A549 (cell line): ENCODE measurements around the gene CENPL. TPM values are rescaled to one million over a fixed set of nuclear protein-coding genes. Genes with fewer than 3 reads are reported as not detected.
"Not testable (repeated sequence)": the region's sequence is repeated elsewhere in the genome, so short reads cannot be mapped to it uniquely, and the experiment has no call there.

Source experiments
- ATAC-seq, 2 experiments: fragments of 200-7000 bp in 1 of 2; fragments of >200 bp in 1 of 2; cut with Nextera tagmentation in 1 of 2; cut with Tn5 transposase in 1 of 2; 3 replicates each; pipeline versions ENCODE4 v1.8.0 to v1.9.1; 2018 to 2020; ENCODE audit warnings: mild to moderate bottlenecking in 1 of 2, moderate library complexity in 1 of 2
- CTCF ChIA-PET: fragments of 300-600 bp; sonication (Branson Sonifier 250); formaldehyde crosslinking; extraction: SDS; loops from one replicate; lab custom pipeline; 2021; ENCODE audit warnings: antibody characterized with exemption, inconsistent platforms; lab: Yijun Ruan, JAX
- POLR2A ChIA-PET: fragments of 350-600 bp; formaldehyde crosslinking; extraction: SDS; loops from one replicate; lab custom pipeline; 2021; ENCODE audit warnings: antibody characterized with exemption, inconsistent platforms; lab: Yijun Ruan, JAX
- DNase-seq, 2 experiments: peaks; one replicate each; pipeline versions ENCODE4 v3.0.0 to v3.0.0-alpha.2; 2011 to 2016; ENCODE audit warnings: low read depth in 1 of 2, low spot score in 1 of 2
- FAIRE-seq: peaks from 2 replicates; lab custom pipeline; 2011; peaks lifted over from hg19 to GRCh38; lab: Jason Lieb, UNC
- H3K27ac ChIP-seq, 2 experiments: fragments of >200 bp; sonication (Bioruptor Twin); formaldehyde crosslinking; 3 replicates each; pipeline ENCODE4 v1.5.1; 2016 to 2017
- H3K4me1 ChIP-seq: fragments of >200 bp; sonication (Bioruptor Twin); formaldehyde crosslinking; 3 replicates; pipeline ENCODE4 v1.6.1; 2016
- H3K4me2 ChIP-seq: fragments of >200 bp; sonication (Bioruptor Twin); formaldehyde crosslinking; 3 replicates; pipeline ENCODE4 v1.6.1; 2016
- H3K4me3 ChIP-seq: fragments of >200 bp; sonication (Bioruptor Twin); formaldehyde crosslinking; 3 replicates; pipeline ENCODE4 v1.5.1; 2016
- H3K9me3 ChIP-seq: fragments of >200 bp; sonication (Bioruptor Twin); formaldehyde crosslinking; 3 replicates; pipeline ENCODE4 v1.6.1; 2016
- CEBPB ChIP-seq, 2 experiments: fragments of >200 bp in 1 of 2; sonication (Bioruptor Twin) in 1 of 2; formaldehyde crosslinking in 1 of 2; IDR thresholded peaks; 2 replicates each; pipeline ENCODE4 v1.6.1; 2012 to 2016
- CHD4 ChIP-seq: fragments of 200-600 bp; sonication (generic); IDR thresholded peaks from 2 replicates; pipeline ENCODE4 v1.6.1; 2016; ENCODE audit warnings: antibody characterized with exemption, mild to moderate bottlenecking, borderline replicate concordance
- EHF ChIP-seq: fragments of 250-450 bp; sonication (Bioruptor Pico); IDR thresholded peaks from 2 replicates; pipeline ENCODE4 v1.5.0; 2020; ENCODE audit warnings: mild to moderate bottlenecking
- EP300 ChIP-seq, 2 experiments: fragments of >200 bp; sonication (Bioruptor Twin); formaldehyde crosslinking; IDR thresholded peaks; 2 replicates in 1 of 2; 3 replicates in 1 of 2; pipeline ENCODE4 v1.6.1; 2016 to 2017
- FOSB ChIP-seq: fragments of 250-450 bp; sonication (Bioruptor Pico); IDR thresholded peaks from 2 replicates; pipeline ENCODE4 v1.5.0; 2020; ENCODE audit warnings: mild to moderate bottlenecking, moderate library complexity
- HEYL ChIP-seq: fragments of 250-450 bp; sonication (Bioruptor Pico); IDR thresholded peaks from 2 replicates; pipeline ENCODE4 v1.8.0; 2021; ENCODE audit warnings: mild to moderate bottlenecking, moderate library complexity
- HOXA7 ChIP-seq: fragments of 250-450 bp; sonication (Bioruptor Pico); IDR thresholded peaks from 2 replicates; pipeline ENCODE4 v1.5.0; 2020; ENCODE audit warnings: mild to moderate bottlenecking, moderate library complexity
- HOXB13 ChIP-seq: fragments of 250-450 bp; sonication (Bioruptor Pico); IDR thresholded peaks from 2 replicates; pipeline ENCODE4 v1.5.0; 2020; ENCODE audit warnings: low read depth, mild to moderate bottlenecking, moderate library complexity
- KDM1A ChIP-seq: fragments of 200-600 bp; sonication (generic); IDR thresholded peaks from 2 replicates; pipeline ENCODE4 v1.6.1; 2016; ENCODE audit warnings: low read depth, mild to moderate bottlenecking
- MAZ ChIP-seq: fragments of 150-350 bp; IDR thresholded peaks from 2 replicates; pipeline ENCODE4 v1.6.1; 2014; ENCODE audit warnings: antibody characterized with exemption, low read depth, low read length, borderline replicate concordance
- MYC ChIP-seq: IDR thresholded peaks from 2 replicates; pipeline ENCODE4 v1.6.1; 2012; ENCODE audit warnings: mild to moderate bottlenecking, inconsistent platforms, low read length, improper control_type of control experiment, borderline replicate concordance
- NFE2L2 ChIP-seq: fragments of 150-350 bp; conservative IDR thresholded peaks from 2 replicates; pipeline ENCODE4 v1.6.1; 2014; ENCODE audit warnings: low read length
- NPAS2 ChIP-seq: fragments of 250-450 bp; sonication (Bioruptor Pico); IDR thresholded peaks from 2 replicates; pipeline ENCODE4 v1.8.0; 2022; ENCODE audit warnings: mild to moderate bottlenecking, moderate library complexity, borderline replicate concordance
- NR3C1 ChIP-seq: fragments of >200 bp; sonication (Bioruptor Twin); formaldehyde crosslinking; IDR thresholded peaks from 3 replicates; pipeline ENCODE4 v1.6.1; 2017
- POLR2A ChIP-seq: IDR thresholded peaks from 2 replicates; pipeline ENCODE4 v1.6.1; 2012; ENCODE audit warnings: mild to moderate bottlenecking, low read length
- RARB ChIP-seq: fragments of 250-450 bp; sonication (Bioruptor Pico); IDR thresholded peaks from 2 replicates; pipeline ENCODE4 v1.8.0; 2021; ENCODE audit warnings: mild to moderate bottlenecking, moderate library complexity
- RCOR1 ChIP-seq: fragments of 150-350 bp; IDR thresholded peaks from 2 replicates; pipeline ENCODE4 v1.6.1; 2014; ENCODE audit warnings: antibody characterized with exemption, low read length, low read depth
- SMC3 ChIP-seq: fragments of >200 bp; sonication (Bioruptor Twin); formaldehyde crosslinking; IDR thresholded peaks from 3 replicates; pipeline ENCODE4 v1.6.1; 2018; ENCODE audit warnings: inconsistent platforms
- TFCP2L1 ChIP-seq: fragments of 250-450 bp; sonication (Bioruptor Pico); IDR thresholded peaks from 2 replicates; pipeline ENCODE4 v1.5.0; 2021; ENCODE audit warnings: mild to moderate bottlenecking
- TP53 ChIP-seq: fragments of 250-450 bp; sonication (Bioruptor Pico); IDR thresholded peaks from 2 replicates; pipeline ENCODE4 v1.5.0; 2021; ENCODE audit warnings: mild to moderate bottlenecking, moderate library complexity
- ZFP36 ChIP-seq: fragments of 450-650 bp; IDR thresholded peaks from 2 replicates; pipeline ENCODE4 v1.6.1; 2014; ENCODE audit warnings: borderline replicate concordance; ENCODE audit not compliant: partially characterized antibody
- ZNF302 ChIP-seq: fragments of 250-450 bp; sonication (Bioruptor Pico); IDR thresholded peaks from 2 replicates; pipeline ENCODE4 v1.9.0; 2021; ENCODE audit warnings: inconsistent platforms, mild to moderate bottlenecking, moderate library complexity
- WGBS: methylation state at CpG from one replicate; pipeline ENCODE4 v1.1.6; 2017; ENCODE audit errors: missing lambda C conversion rate; 5-methylcytosine and 5-hydroxymethylcytosine counted together
- polyA plus RNA-seq, 4 experiments: library from polyadenylated mRNA; depleted of rRNA in 3 of 4; stranded (reverse); fragments of >200 nt; fragmentation: RNase III in 1 of 4; extraction: RNeasy Plus Mini Kit Qiagen cat#74134 plus additional on column Dnase treatment in 1 of 4; gene quantifications; 2 replicates in 3 of 4; 3 replicates in 1 of 4; pipeline ENCODE4 v1.2.3, GENCODE V29; 2011 to 2017
- TF ChIP-seq, protein P1 (sequence below): fragments of >200 bp; sonication (Bioruptor Twin); formaldehyde crosslinking; IDR thresholded peaks from 3 replicates; pipeline ENCODE4 v1.5.1; 2016
- TF ChIP-seq, protein P2 (sequence below): fragments of >200 bp; sonication (Bioruptor Twin); formaldehyde crosslinking; IDR thresholded peaks from 3 replicates; pipeline ENCODE4 v1.6.1; 2016
- TF ChIP-seq, protein P3 (sequence below): fragments of 200-600 bp; sonication (generic); IDR thresholded peaks from 2 replicates; pipeline ENCODE4 v1.6.1; 2016; ENCODE audit warnings: antibody characterized with exemption, mild to moderate bottlenecking, moderate library complexity
- TF ChIP-seq, protein P4 (sequence below): fragments of 250-450 bp; sonication (Bioruptor Pico); IDR thresholded peaks from 2 replicates; pipeline ENCODE4 v1.5.0; 2020; ENCODE audit warnings: low read depth, mild to moderate bottlenecking, moderate library complexity
- TF ChIP-seq, protein P5 (sequence below): IDR thresholded peaks from 2 replicates; pipeline ENCODE4 v1.6.1; 2012
- TF ChIP-seq, protein P6 (sequence below): fragments of 450-650 bp; IDR thresholded peaks from 2 replicates; pipeline ENCODE4 v1.6.1; 2014; ENCODE audit warnings: antibody characterized with exemption

CENPL gene
- polyA plus RNA-seq, 2 of the 4 experiments (the other 2 are of a cell fraction), result 10.8 to 20.2 TPM

DNA sequence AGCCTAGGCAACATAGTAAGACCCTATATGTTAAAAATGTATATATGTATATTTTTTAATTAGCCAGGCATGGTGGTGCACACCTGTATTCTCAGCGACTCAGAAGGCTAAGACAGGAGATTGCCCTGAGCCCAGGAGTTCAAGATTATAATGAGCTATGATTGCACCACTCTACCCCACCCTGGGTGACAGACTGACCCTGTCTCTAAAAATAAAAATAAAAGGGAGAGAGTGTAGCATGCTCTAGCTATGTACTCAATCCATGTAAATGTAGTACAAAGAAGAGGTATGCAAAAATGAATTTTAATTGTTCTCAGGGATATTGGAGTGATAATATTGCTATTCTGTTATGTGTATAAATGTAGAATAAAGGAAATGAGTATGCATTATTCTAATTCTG, 53.1 kb downstream of the CENPL start:
- DNase-seq (no peak), ATAC-seq (no peak), FAIRE-seq (no peak)
- Histone ChIP-seq H3K4me1 (no peaks in the 10 kb centered on the region), H3K4me3 (no peak overlapping the region), H3K27ac (no peak overlapping the region), H3K4me2 (no peak overlapping the region), H3K9me3 (no peaks in the 10 kb centered on the region)
- 64% methylated on average over 1 of the region's 1 CpG for WGBS
- POLR2A ChIA-PET, result no interaction called here
- CTCF ChIA-PET, result interaction anchor here (0.6 kb wide), 1 partner anchor 36 kb away, joined by 3 read pairs; no protein-coding TSS in a partner anchor
- TF ChIP-seq CEBPB (IDR thresholded peaks at IDR 0.05) (no peak), SMC3 (no peak), ZFP36 (no peak), CHD4 (no peak), HEYL (CRISPR knock-in tag) (no peak), POLR2A (no peak), MYC (no peak), ZNF302 (CRISPR knock-in tag) (no peak), EP300 (IDR thresholded peaks at IDR 0.05) (no peak), TFCP2L1 (CRISPR knock-in tag) (no peak), RCOR1 (no peak)
- TF ChIP-seq, protein P1, sequence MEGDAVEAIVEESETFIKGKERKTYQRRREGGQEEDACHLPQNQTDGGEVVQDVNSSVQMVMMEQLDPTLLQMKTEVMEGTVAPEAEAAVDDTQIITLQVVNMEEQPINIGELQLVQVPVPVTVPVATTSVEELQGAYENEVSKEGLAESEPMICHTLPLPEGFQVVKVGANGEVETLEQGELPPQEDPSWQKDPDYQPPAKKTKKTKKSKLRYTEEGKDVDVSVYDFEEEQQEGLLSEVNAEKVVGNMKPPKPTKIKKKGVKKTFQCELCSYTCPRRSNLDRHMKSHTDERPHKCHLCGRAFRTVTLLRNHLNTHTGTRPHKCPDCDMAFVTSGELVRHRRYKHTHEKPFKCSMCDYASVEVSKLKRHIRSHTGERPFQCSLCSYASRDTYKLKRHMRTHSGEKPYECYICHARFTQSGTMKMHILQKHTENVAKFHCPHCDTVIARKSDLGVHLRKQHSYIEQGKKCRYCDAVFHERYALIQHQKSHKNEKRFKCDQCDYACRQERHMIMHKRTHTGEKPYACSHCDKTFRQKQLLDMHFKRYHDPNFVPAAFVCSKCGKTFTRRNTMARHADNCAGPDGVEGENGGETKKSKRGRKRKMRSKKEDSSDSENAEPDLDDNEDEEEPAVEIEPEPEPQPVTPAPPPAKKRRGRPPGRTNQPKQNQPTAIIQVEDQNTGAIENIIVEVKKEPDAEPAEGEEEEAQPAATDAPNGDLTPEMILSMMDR, result no peak
- TF ChIP-seq, protein P2, sequence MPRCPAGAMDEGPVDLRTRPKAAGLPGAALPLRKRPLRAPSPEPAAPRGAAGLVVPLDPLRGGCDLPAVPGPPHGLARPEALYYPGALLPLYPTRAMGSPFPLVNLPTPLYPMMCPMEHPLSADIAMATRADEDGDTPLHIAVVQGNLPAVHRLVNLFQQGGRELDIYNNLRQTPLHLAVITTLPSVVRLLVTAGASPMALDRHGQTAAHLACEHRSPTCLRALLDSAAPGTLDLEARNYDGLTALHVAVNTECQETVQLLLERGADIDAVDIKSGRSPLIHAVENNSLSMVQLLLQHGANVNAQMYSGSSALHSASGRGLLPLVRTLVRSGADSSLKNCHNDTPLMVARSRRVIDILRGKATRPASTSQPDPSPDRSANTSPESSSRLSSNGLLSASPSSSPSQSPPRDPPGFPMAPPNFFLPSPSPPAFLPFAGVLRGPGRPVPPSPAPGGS, result no peak

DNA sequence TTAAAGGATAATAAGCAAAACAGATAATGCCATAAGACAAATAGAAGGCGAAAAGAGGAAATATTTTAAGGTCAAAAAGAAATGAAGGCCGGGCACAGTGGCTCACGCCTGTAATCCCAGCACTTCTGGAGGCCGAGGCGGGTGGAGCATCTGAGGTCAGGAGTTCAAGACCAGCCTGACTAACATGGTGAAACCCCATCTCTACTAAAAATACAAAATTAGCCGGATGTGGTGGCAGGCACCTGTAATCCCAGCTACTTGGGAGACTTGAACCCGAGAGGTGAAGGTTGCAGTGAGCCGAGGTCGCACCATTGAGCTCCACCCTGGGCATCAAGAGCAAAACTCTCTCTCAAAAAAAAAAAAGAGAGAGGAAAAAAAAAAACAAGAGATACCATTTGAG, 54.4 kb downstream of the CENPL start:
- CTCF ChIA-PET, POLR2A ChIA-PET: not testable (repeated sequence)

DNA sequence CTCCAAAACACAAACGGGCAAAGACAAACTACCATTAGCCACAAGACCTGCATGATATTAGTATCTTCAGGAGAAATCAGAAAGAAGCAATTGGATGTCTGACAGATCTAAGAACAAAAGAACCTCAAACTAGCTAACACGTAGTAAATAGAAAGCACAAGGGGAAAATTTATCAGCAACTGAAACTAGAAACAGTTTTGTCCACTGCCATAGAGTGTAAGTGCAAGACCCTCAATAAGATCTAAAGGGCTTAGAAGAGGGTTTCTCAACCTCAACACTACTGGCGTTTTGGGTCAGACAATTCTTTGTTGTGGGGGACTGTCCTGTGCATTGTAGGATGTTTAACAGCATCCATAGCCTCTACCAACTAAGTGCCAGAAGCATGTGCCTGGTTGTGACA, 55.9 kb downstream of the CENPL start:
- H3K9me3 ChIP-seq, result 0 out of 3 replicates have a peak, but pooled peaks cover 7% of the 10 kb centered on the region
- POLR2A ChIA-PET, result no interaction called here
- FAIRE-seq (no peak), ATAC-seq (no peak), DNase-seq (no peak)
- no peak overlapping the region for H3K4me3 ChIP-seq
- no peaks in the 10 kb centered on the region for H3K4me1 ChIP-seq
- no peak overlapping the region for H3K4me2 ChIP-seq
- no peak overlapping the region for H3K27ac ChIP-seq
- 85% methylated on average over 3 of the region's 3 CpGs for WGBS
- CTCF ChIA-PET, result no interaction called here
- TF ChIP-seq NR3C1, result no peak
- TF ChIP-seq EHF (CRISPR knock-in tag), result no peak
- no peak for TF ChIP-seq NFE2L2
- TF ChIP-seq, protein P3, sequence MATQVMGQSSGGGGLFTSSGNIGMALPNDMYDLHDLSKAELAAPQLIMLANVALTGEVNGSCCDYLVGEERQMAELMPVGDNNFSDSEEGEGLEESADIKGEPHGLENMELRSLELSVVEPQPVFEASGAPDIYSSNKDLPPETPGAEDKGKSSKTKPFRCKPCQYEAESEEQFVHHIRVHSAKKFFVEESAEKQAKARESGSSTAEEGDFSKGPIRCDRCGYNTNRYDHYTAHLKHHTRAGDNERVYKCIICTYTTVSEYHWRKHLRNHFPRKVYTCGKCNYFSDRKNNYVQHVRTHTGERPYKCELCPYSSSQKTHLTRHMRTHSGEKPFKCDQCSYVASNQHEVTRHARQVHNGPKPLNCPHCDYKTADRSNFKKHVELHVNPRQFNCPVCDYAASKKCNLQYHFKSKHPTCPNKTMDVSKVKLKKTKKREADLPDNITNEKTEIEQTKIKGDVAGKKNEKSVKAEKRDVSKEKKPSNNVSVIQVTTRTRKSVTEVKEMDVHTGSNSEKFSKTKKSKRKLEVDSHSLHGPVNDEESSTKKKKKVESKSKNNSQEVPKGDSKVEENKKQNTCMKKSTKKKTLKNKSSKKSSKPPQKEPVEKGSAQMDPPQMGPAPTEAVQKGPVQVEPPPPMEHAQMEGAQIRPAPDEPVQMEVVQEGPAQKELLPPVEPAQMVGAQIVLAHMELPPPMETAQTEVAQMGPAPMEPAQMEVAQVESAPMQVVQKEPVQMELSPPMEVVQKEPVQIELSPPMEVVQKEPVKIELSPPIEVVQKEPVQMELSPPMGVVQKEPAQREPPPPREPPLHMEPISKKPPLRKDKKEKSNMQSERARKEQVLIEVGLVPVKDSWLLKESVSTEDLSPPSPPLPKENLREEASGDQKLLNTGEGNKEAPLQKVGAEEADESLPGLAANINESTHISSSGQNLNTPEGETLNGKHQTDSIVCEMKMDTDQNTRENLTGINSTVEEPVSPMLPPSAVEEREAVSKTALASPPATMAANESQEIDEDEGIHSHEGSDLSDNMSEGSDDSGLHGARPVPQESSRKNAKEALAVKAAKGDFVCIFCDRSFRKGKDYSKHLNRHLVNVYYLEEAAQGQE, result no peak
- TF ChIP-seq RARB (CRISPR knock-in tag), result no peak
- TF ChIP-seq, protein P4, sequence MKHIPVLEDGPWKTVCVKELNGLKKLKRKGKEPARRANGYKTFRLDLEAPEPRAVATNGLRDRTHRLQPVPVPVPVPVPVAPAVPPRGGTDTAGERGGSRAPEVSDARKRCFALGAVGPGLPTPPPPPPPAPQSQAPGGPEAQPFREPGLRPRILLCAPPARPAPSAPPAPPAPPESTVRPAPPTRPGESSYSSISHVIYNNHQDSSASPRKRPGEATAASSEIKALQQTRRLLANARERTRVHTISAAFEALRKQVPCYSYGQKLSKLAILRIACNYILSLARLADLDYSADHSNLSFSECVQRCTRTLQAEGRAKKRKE (CRISPR knock-in tag), result no peak
- TF ChIP-seq, protein P5, sequence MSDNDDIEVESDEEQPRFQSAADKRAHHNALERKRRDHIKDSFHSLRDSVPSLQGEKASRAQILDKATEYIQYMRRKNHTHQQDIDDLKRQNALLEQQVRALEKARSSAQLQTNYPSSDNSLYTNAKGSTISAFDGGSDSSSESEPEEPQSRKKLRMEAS, result no peak
- TF ChIP-seq KDM1A, result no peak
- no peak for TF ChIP-seq RCOR1
- TF ChIP-seq SMC3, result no peak
- TF ChIP-seq TP53 (CRISPR knock-in tag), result no peak
- no peak for TF ChIP-seq HOXA7
- TF ChIP-seq, protein P6, sequence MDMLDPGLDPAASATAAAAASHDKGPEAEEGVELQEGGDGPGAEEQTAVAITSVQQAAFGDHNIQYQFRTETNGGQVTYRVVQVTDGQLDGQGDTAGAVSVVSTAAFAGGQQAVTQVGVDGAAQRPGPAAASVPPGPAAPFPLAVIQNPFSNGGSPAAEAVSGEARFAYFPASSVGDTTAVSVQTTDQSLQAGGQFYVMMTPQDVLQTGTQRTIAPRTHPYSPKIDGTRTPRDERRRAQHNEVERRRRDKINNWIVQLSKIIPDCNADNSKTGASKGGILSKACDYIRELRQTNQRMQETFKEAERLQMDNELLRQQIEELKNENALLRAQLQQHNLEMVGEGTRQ, result no peak
- no peak for TF ChIP-seq HOXB13 (CRISPR knock-in tag)
- TF ChIP-seq FOSB (CRISPR knock-in tag), result no peak
- TF ChIP-seq NPAS2 (CRISPR knock-in tag), result no peak
- no peak for TF ChIP-seq MAZ

More for the DNA sequence above, 54.4 kb downstream of the CENPL start:
- 95% methylated on average over 9 of the region's 9 CpGs for WGBS
- not testable (repeated sequence) for ATAC-seq, H3K4me3 ChIP-seq, H3K4me2 ChIP-seq, H3K9me3 ChIP-seq, FAIRE-seq, H3K27ac ChIP-seq, DNase-seq, H3K4me1 ChIP-seq
